Measurements from ENCODE around the gene TMEM234.

GRCh38 chr1:32204943-32205361 is 17.2 kb downstream of the TMEM234 start:
- TF ChIP-seq BACH2 (CRISPR knock-in tag; IDR thresholded peaks at IDR 0.05; ENCODE audit: borderline replicate concordance) (no peak), ZFP3 (CRISPR knock-in tag; IDR thresholded peaks at IDR 0.05) (no peak), ZFP30 (CRISPR knock-in tag; IDR thresholded peaks at IDR 0.05) (no peak)

All from SK-N-SH treated with all-trans-retinoic acid at 6 μM for 48 hours (cell line).